A673 (cell line): ENCODE data around the gene PHYHD1. TPM values are rescaled to one million over a fixed set of nuclear protein-coding genes. Genes with fewer than 3 reads are reported as not detected.
"Not testable (repeated sequence)": the region's sequence is repeated elsewhere in the genome, so short reads cannot be mapped to it uniquely, and the experiment has no call there.

ENCODE experiments used
- BruUV-seq: library from RNA; stranded (reverse); fragments of 400-500 nt; replicated peaks from 2 replicates; lab custom pipeline; 2021; lab: Mats Ljungman, UMichigan
- CTCF ChIA-PET: fragments of 300-600 bp; sonication (Branson Sonifier 250); formaldehyde crosslinking; loops from one replicate; lab custom pipeline; 2022; ENCODE audit warnings: antibody characterized with exemption; lab: Charles Lee
- POLR2A ChIA-PET: fragments of 300-600 bp; sonication (Branson Sonifier 250); formaldehyde crosslinking; loops from one replicate; lab custom pipeline; 2022; ENCODE audit warnings: antibody characterized with exemption; ENCODE audit not compliant: low non-redundant PET; lab: Charles Lee
- DNase-seq: peaks from one replicate; pipeline ENCODE4 v3.0.0-alpha.2; 2015; ENCODE audit warnings: low spot score
- H3K27ac ChIP-seq: fragments of 200-600 bp; sonication (generic); 2 replicates; pipeline ENCODE4 v1.5.1; 2016; ENCODE audit warnings: mixed run types, low read depth, mild to moderate bottlenecking, mixed read lengths, antibody characterized with exemption, low read length; ENCODE audit not compliant: poor library complexity, severe bottlenecking
- H3K27me3 ChIP-seq: fragments of 200-600 bp; sonication (generic); replicated peaks from 2 replicates; pipeline ENCODE4 v1.6.1; 2017; ENCODE audit warnings: mixed run types, low read depth, mild to moderate bottlenecking, mixed read lengths, antibody characterized with exemption, low read length; ENCODE audit not compliant: insufficient read depth, poor library complexity
- H3K36me3 ChIP-seq: fragments of 200-600 bp; sonication (generic); 2 replicates; pipeline ENCODE4 v1.6.1; 2016; ENCODE audit warnings: mixed run types, mild to moderate bottlenecking, mixed read lengths, antibody characterized with exemption, low read length; ENCODE audit not compliant: insufficient read depth, poor library complexity, severe bottlenecking
- H3K4me1 ChIP-seq: fragments of 200-600 bp; sonication (generic); 2 replicates; pipeline ENCODE4 v1.6.1; 2017; ENCODE audit warnings: mixed run types, mild to moderate bottlenecking, mixed read lengths, antibody characterized with exemption, low read length; ENCODE audit not compliant: insufficient read depth, poor library complexity, severe bottlenecking
- H3K4me3 ChIP-seq: fragments of 200-600 bp; sonication (generic); 2 replicates; pipeline ENCODE4 v1.5.1; 2016; ENCODE audit warnings: low read depth, mixed run types, mild to moderate bottlenecking, mixed read lengths, low read length; ENCODE audit not compliant: poor library complexity, severe bottlenecking
- H3K9me3 ChIP-seq: fragments of 200-600 bp; sonication (generic); 2 replicates; pipeline ENCODE4 v1.6.1; 2016; ENCODE audit warnings: mixed run types, low read depth, mild to moderate bottlenecking, mixed read lengths, antibody characterized with exemption, low read length; ENCODE audit not compliant: poor library complexity, severe bottlenecking
- EZH2 ChIP-seq: fragments of 200-600 bp; sonication (generic); IDR thresholded peaks from 2 replicates; pipeline ENCODE4 v1.6.1; 2017; ENCODE audit warnings: borderline replicate concordance, low read depth, mild to moderate bottlenecking, mixed read lengths, antibody characterized with exemption, low read length; ENCODE audit not compliant: poor library complexity, severe bottlenecking
- intact Hi-C: fragments of 100-400 bp; cut with micrococcal nuclease; formaldehyde crosslinking; loops from one replicate; pipeline ENCODE4 v1.10.0; 2022; ENCODE audit not compliant: unreplicated experiment
- total RNA-seq: library from RNA; stranded (reverse); gene quantifications from 2 replicates; pipeline ENCODE4 v1.2.3, GENCODE V29; 2021
- TF ChIP-seq, protein P1 (sequence below): fragments of 300-800, 200-600 bp; sonication (generic); conservative IDR thresholded peaks from 2 replicates; pipeline ENCODE4 v1.5.1; 2017; ENCODE audit warnings: low read depth, mild to moderate bottlenecking, antibody characterized with exemption, low read length, moderate library complexity, mixed read lengths

Gene PHYHD1
- total RNA-seq, 1 experiment from 2014 or later = 6.3 TPM

DNA sequence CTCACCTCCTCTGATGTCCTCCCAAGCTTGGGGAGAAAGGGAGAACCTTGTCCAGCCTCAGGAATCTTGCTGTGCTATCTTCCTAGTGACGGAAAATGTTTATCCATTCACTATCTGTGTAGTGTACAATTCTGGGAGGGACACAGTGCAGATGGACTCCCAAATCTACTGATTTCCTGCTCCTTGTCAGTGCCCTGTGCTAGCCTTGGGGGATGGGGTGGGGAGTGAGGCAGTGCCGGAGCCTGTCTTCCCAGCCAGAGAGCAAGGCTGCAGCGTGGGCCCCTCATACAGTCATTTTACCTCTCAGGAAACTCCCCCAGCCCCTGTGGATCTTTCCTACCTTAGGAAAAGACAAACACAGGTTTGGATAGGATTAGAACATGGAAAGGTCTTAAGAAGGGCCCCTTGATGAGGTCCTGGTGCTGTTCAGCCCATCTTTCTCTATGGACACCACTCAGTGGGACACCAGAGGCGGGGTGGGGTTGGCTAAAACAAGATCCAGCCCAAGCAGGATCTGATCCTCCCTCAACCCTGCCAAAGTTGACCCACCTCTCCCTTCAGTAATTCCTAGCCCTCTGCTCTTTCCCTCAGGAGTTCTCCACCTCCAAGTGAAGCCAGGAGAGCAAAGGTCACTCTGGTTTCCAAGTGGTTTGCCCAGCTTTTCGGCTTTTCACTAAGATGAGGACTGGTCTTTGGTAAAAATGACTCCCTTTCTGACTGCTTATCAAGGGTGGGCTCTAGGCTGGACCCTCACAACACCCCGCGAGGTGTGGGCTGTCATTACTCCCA, 23.2 kb downstream of the PHYHD1 start:
- ChIA-PET CTCF (no interaction called here), POLR2A (no interaction called here)
- BruUV-seq = TSS peak; percentile 5
- intact Hi-C loops = no loop called here
- no peak overlapping the region for H3K4me3 ChIP-seq
- no peaks in the 10 kb centered on the region for H3K27me3 ChIP-seq
- peaks cover 4% of the 10 kb centered on the region for H3K36me3 ChIP-seq
- H3K27ac ChIP-seq = no peak overlapping the region
- TF ChIP-seq, protein P1, sequence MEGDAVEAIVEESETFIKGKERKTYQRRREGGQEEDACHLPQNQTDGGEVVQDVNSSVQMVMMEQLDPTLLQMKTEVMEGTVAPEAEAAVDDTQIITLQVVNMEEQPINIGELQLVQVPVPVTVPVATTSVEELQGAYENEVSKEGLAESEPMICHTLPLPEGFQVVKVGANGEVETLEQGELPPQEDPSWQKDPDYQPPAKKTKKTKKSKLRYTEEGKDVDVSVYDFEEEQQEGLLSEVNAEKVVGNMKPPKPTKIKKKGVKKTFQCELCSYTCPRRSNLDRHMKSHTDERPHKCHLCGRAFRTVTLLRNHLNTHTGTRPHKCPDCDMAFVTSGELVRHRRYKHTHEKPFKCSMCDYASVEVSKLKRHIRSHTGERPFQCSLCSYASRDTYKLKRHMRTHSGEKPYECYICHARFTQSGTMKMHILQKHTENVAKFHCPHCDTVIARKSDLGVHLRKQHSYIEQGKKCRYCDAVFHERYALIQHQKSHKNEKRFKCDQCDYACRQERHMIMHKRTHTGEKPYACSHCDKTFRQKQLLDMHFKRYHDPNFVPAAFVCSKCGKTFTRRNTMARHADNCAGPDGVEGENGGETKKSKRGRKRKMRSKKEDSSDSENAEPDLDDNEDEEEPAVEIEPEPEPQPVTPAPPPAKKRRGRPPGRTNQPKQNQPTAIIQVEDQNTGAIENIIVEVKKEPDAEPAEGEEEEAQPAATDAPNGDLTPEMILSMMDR = no peak
- no peak for TF ChIP-seq EZH2
- DNase-seq = no peak
- peaks cover 4% of the 10 kb centered on the region for H3K4me1 ChIP-seq
- no peaks in the 10 kb centered on the region for H3K9me3 ChIP-seq

DNA sequence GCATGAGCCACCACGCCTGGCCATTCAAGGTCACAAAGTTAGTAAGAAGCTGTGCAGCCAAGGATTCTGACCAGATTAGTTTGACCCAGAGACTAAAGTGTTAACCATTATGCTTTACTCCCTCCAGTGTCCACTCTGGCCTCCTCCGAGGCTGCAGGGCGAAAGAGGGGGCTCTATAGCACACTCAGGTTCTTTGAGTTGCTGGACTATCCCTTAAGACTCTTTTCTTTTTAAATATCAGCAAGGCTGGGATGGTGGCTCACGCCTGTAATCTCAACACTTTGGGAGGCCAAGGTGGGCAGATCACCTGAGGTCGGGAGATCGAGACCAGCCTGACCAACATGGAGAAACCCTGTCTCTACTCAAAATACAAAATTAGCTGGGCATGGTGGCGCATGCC, 24.2 kb downstream of the PHYHD1 start:
- H3K27me3 ChIP-seq, H3K4me3 ChIP-seq, H3K27ac ChIP-seq, H3K9me3 ChIP-seq, H3K36me3 ChIP-seq, H3K4me1 ChIP-seq, DNase-seq, POLR2A ChIA-PET, BruUV-seq, CTCF ChIA-PET: not testable (repeated sequence)
- intact Hi-C loops = loop anchor here (5.0 kb wide), 1 partner anchor 83 kb away; no protein-coding TSS in a partner anchor

DNA sequence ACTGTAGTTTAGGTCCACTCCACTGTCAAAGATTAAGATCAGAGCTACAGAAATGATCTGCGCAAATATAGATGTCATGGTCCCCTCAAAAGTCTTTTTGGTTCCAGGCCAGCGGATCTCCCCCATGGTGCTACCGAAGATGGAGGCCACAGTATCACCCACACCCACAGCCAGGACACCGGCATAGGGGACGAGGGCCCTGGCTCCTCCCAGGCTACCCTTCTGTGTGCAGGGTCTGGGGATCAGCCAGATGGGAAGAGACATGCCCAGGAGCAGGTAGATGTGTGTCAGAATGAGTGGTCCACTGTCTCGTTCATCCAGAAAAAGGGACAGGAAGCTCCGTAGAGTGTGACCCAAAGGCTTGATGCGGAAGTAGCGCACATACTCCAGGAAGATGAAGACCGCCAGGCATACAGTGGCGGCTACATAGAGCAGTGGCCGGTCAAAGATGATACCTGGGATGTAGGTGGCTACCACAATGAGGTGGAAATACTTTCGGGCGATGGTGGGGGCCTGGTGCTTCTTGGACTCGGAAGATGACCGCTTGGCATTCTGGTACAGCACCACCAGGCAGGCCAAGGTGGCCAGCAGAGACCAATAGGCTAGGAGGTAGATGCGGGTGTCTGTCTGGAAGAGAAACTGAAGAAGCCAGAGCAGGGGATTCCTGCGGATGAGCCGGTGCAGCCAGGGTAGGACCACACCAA, 25.2 kb downstream of the PHYHD1 start:
- peaks cover 12% of the 10 kb centered on the region for H3K36me3 ChIP-seq
- no peak for DNase-seq
- TF ChIP-seq, protein P1 = no peak
- TF ChIP-seq EZH2 = no peak
- H3K4me3 ChIP-seq = peak overlapping the region; percentile 93
- H3K27ac ChIP-seq = no peak overlapping the region
- POLR2A ChIA-PET = no interaction called here
- H3K27me3 ChIP-seq = no peaks in the 10 kb centered on the region
- CTCF ChIA-PET = interaction anchor here (0.6 to 0.7 kb wide), 2 partner anchors 68 to 1369 kb away, joined by 3 read pairs; no protein-coding TSS in a partner anchor
- H3K9me3 ChIP-seq = no peaks in the 10 kb centered on the region
- intact Hi-C loops = loop anchor here (5.0 kb wide), 1 partner anchor 84 kb away; no protein-coding TSS in a partner anchor
- BruUV-seq = no TSS peak
- H3K4me1 ChIP-seq = peaks cover 5% of the 10 kb centered on the region
